GM18498 (cell line): ENCODE results near the gene TSNAX.
A peak's percentile ranks its signal among the peaks of the same experiment; 100 is the strongest.

Experiments
- ATAC-seq: cut with Tn5 transposase; IDR thresholded peaks from one replicate; pipeline ENCODE4 v1.9.1; 2021; ENCODE audit warnings: mild to moderate bottlenecking, moderate library complexity; ENCODE audit not compliant: unreplicated experiment

TSNAX gene

DNA sequence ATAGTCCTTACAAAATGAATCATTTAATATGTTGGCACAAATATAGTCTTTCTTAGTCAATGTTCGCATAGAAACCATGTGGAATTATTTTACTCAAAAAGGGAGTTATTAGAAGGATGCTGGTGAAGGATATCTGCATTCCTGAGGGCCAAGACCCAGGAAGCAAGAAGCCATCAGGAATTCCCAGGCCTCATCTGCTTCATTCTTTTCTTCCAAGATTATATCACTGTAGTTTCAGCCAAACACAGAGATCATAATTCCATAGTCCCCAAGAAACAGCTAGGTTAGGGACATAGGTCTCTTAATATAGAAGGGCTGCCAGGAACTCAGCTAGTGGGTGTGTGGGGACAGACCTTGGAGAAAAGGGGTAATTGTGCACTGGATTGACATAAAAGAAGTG lies 69.5 kb downstream of the TSNAX start:
- ATAC-seq = no peak

DNA sequence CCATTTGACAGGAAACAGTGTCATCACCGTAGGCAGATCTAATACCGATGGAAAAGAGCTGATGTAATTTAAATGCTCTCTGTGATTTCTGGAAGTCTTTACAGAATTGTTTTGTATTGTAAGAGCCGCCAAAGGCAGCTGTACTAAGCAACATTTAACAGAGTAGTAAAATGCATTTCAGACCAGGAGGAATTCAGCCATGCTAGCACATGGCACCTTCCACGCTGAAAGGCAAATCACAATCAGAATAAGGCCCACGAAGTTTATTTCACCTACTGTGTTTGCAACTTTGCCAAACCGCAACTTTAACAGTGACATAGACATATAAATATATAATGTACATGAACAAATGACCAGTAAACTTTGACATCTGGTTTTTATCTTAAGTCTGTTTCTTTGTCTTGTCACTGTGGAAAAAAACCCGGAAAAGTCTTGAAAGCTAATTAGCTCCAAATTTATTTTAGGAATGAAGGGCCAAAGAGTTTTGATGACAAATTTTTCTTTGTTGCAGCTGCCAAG lies 72.0 kb downstream of the TSNAX start:
- ATAC-seq = no peak

DNA sequence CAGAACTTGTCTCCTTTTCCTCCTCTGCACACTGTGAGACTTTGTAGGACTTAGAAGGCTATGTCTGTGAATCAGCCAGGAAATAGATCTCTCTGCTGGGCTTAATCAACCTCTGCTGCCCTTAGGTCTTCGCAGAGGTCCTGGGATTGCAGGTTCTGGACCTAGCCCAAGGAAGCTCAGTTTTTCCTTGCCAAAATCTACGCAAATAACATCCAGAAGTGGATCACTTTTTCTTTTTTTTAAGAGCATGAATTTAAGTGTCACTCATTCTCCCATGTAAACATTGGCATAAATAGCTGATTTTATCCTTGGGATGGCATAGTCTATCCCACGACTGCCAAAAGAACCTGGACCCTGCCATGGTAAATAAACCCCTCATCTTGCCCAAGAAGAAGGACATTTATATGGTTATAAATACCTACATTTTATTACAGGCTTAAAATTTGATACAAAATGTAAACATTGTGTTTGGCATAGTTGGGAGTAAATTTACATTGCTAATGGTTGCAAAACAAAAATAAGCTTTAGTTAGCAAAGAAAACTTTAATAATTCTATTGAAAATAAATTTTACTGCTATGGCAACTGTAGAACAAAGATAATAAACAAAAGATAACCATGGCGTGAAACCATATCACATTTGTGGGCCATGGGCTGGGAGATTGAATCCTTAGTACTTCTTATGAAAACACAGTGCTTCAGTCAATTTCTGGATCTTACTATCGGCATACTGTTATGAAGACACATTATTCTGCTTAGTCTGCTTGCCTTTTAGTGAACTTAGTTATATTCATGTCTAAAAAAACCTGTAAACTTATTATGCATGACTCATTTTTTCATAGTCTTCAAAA lies 73.6 kb downstream of the TSNAX start:
- no peak for ATAC-seq

DNA sequence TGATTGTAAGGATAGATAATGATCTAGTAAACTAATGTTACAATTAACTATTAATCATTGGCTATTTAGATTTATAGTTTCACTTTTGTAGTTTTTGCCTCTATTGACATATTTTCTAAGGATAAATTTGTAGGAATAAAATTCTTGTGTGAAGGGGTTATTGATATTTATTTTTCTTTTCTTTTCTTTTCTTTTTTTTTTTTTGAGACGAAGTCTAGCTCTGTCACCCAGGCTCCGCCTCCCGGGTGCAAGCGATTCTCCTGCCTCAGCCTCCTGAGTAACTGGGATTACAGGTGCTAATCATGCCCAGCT lies 74.2 kb downstream of the TSNAX start:
- ATAC-seq = no peak

DNA sequence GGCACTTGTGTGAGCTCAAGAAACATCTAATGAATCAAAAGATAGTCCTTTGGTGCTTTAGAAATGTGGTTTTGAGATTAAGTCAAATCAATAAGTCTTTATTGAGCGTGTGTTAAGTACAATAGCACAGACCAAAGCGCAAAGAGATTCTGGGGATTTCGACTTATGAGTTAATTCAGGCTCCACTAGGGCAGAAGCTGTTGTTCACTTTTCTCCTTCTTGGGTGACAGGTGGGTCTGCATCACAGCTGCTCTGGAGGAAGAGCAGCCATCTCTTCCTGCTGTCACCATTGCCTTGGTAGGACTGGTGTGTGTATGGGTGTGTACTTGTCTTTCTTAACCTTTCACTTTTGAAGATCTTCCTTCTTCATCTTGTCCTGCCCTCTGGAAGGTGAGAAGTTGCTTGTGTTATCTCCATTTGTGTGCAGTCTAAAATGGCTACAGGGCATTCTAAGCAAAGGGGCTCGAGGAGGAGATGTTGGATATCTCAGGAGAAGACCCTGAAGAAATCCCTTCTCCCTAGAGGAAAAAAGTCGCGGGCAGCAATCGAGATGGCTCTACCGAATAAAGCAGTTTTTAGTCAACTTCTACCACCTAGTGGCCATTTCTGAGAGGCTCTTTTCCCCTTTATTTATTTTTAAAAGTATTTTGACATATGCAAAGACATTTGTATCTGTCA lies 75.3 kb downstream of the TSNAX start:
- ATAC-seq = peak; percentile 71

DNA sequence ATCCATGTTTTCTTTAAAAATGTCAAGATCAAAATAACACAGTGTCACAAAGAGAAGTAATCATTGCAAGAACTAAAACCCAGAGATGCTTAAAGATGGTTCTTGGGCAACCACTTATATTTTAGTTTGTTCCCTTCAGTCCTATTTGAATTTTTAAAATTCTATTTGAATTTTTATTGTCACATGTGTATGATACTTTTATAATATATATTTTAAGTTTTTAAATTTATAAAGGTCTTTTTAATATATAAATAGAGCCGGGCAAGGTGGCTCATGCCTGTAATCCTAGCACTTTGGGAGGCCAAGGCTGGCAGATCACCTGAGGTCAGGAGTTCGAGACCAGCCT lies 75.8 kb downstream of the TSNAX start:
- no peak for ATAC-seq

DNA sequence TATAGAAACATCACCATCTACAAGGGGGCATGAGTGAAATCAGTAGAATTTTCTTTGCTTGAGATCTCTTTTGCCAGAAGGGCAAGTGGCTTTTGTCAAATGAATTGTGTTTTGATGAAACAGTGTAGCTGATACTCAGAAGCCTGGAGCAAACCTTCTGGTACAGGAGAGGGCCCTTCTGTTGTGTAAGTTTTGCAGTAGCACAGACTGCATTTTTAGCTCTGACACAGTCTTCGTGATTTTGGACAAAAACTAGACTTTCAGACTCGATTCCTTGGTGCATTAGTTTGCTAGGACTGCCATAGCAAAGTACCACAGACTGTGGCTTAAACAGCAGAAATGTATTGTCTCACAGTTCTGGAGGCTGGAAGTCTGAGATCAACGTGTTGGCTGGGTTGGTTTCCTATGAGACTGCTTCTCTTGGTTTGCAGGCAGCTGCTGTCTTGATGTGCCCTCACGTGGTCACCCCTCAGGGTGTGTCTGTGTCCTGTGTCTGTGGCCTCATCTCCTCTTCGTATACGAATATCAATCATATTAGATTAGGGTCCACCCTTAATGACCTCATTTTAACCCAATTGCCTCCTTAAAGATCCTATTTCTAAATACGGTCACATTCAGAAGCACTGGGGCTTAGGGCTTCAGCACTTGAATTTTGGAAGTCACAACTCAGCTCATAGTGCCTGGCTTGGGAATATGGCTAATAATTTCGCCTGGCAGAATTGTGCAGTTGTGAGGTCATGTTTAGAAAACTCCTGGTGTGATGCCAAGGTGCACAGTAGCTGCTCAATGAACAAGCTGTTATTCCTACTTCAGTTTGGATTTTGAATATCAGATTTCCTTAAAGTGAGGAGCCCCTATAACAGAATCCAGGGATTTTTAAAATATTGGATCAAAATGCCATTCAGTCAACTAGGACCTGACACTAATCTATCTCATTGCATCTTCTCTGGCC lies 77.0 kb downstream of the TSNAX start:
- ATAC-seq = no peak

DNA sequence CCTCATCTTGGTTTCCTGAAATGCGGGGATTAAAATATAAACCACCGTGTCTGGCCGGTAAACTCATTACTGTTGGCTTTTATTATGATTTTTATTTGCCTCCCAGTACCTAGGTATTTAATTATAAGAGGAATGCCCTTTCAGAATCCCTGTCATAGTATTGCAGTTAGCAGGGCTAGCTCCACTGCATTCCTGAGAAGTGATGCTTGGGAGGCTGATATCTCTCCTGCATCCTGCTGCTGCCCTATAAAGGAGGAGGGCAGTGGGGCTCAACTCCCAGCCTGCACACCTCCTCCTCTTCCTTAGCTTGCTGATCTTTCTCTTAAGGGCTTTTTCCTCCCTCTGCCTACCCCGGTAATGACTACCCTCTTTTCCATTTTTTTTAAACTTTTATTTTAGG lies 78.2 kb downstream of the TSNAX start:
- ATAC-seq = no peak

DNA sequence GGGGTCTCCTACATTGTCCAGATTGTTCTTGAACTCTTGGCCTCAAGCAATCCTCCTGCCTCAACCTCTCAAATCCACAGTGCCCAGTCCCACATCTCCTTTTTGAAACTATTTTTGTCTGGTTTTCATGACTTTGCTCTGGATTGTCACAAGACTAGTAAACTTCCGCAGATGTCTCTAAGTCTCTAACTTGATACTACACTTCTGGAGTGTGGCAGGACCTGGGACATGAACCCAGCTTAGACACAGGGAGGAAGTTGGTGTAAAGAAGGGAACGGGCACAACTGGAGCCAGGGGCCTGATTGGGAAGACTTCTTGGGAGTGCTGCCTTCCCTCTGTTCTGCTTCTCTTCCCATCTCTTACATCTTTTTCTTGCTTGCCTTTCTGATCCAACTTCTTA lies 81.9 kb downstream of the TSNAX start:
- ATAC-seq = no peak

DNA sequence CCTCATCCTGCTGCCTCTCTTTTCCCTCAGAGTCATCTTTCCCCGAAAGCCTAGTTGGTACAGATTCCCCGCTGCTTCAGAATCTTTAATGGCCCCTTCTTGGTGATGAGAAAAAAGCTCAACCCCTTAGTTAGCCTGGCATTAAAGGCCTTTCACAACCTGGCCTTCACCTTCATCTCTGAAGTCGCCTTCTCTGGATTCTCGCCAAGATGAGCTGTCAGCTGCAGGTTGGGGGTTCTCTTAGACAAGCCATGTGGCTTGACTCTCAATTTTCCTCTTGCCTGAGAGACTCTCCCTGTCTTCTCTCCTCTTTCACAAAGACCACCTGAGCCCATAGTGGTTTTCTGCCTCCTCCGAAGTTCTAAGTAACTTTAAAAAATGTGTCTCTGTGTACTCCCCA lies 82.6 kb downstream of the TSNAX start:
- no peak for ATAC-seq

DNA sequence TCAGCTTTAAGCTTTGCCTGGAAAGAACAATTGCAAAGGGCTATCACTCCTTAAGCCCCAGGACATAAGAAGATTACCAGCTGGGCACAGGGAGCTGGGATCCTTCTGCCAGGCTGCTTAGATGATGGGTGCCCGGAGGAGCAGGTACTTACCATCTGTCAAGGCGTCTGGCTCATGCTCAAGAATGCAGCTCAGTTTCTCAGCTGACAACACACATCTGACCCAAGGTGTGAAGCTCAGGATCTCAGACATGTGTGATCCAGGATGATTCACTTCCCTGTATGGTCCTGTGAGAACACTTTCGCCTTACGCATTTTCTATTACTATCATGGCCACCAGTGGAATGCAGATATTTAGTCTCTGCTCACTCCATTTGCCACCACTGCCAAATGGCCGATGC lies 83.4 kb downstream of the TSNAX start:
- ATAC-seq = no peak

DNA sequence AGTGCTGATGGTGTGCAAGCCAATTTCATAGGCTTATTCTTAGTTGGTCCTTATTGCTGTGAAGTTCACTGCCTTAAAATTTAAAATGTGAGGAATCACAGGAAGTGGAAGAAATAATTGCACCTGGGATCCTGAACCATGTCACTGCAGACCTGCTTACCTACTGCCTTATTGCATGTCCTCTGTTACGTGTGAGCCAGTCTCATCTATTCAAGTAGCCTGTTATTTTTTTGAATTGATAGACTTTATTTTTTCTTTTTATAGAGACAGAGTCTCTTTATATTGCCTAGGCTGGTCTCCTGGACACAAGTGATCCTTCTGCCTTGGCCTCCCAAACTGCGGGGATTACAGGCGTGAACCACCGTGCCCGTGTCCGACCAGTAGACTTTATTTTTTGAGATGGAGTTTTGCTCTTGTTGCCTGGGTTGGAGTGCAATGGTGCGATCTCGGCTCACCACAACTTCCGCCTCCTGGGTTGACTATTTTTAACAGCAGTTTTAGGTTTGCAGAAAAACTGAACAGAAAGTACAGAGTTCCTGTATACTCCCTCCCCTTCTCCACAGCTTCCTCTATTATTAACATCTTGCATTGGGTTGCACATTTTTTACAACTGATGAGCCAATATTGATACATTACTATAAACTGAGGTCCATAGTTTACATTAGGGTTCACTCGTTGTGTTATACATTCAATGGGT lies 84.1 kb downstream of the TSNAX start:
- peak; percentile 96 for ATAC-seq

DNA sequence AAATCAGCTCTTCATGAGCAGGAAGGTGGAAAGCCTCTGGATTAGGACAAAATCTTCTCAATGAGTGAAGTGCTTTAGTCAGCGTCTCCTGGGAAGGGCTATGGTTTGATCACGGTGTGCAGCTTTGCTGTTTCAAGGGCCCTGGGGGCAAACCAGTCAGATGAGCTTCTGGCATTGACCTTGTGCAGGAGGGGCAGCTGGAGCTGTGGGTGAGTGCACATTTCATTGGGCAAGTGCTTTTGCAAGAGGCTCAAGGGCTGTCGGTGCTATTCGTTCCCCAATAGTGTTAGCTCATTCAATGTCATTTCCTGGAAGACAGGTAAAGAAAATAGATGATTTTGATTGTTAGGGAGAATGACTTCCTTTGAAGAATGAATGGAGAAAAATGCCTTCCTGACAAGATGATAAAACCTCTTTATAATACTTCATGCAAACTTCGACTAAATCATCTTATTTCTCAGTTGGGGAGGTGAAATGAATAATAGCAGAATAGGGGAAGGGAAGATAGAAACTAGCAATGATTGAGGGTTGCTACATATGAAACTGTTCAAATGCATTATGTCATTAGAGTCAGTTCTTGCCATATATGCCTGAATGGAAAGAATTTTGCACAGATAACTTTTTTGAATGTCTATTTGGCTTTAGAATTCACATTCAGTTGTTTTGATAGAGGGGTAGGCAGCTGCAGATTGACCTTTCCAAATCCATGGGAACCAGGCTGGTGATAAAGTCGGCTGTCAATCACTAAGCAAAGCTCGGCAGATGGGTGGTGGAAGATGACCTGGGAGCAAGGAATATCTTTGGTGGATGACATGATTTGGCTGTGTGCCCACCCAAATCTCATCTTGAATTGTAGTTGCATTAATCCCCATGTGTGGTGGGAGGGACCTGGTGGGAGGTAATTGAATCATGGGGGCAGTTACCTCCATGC lies 85.2 kb downstream of the TSNAX start:
- no peak for ATAC-seq
